ENCODE results near the gene WDR18. TPM values are rescaled to one million over a fixed set of nuclear protein-coding genes. Genes with fewer than 3 reads are reported as not detected.

The WDR18 gene
- total and polyA plus RNA-seq, 2 of the 8 experiments (the other 6 are each of a cell fraction or from before 2014, with no cell fraction given), result 87.7 to 177 TPM

DNA sequence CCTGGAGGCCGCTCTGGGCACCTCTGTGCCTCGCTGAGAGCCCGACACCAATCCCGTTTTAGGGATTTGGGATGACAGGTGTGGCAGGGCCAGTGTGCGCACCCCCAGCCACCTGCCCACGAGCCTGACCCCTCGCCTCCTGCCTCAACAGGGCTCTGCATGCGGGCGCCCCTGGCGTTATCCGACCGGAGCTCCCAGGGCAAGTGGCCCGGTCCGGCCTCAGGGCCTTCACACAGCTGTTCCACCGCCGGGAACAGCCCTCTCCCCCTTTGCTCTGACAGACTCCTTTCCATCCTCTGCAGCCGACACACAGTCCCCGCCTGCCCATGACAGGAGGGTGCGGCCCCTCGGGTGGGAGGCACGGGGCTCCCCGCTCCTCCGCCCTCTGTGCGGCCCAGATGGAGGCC lies 7.1 kb upstream of the WDR18 start (continued):
- TF ChIP-seq MAFK (IDR thresholded peaks at IDR 0.05; ENCODE audit: low read depth, low read length) (no peak), KDM5A (IDR thresholded peaks at IDR 0.05; ENCODE audit: low read length) (no peak)

Data from H1 (cell line).